Keratinocyte (primary cell): Measurements from ENCODE around the gene SLC8A1. TPM values are rescaled to one million over a fixed set of nuclear protein-coding genes. Genes with fewer than 3 reads are reported as not detected.

ENCODE experiments used
- DNase-seq: peaks from one replicate; pipeline ENCODE4 v3.0.0-alpha.2; 2011; ENCODE audit warnings: low read depth, missing footprints, low spot score
- FAIRE-seq: peaks from 2 replicates; lab custom pipeline; 2011; peaks lifted over from hg19 to GRCh38; lab: Jason Lieb, UNC
- H2AFZ ChIP-seq: 2 replicates; pipeline ENCODE4 v1.6.0; 2012; ENCODE audit warnings: low read length, control low read depth, inconsistent platforms; ENCODE audit not compliant: control insufficient read depth
- H3K27ac ChIP-seq: 2 replicates; pipeline ENCODE4 v1.5.1; 2011; ENCODE audit warnings: low read length; ENCODE audit not compliant: control insufficient read depth, insufficient read depth
- H3K27me3 ChIP-seq: 3 replicates; pipeline ENCODE4 v1.6.0; 2011; ENCODE audit warnings: low read length; ENCODE audit not compliant: control insufficient read depth, insufficient read depth; ENCODE audit errors: extremely low read depth
- H3K36me3 ChIP-seq, 2 experiments: 2 replicates in 1 of 2; 3 replicates in 1 of 2; pipeline ENCODE4 v1.5.1; 2011; ENCODE audit warnings: low read length in 2 of 2, mild to moderate bottlenecking in 1 of 2; ENCODE audit not compliant: control insufficient read depth in 2 of 2, insufficient read depth in 2 of 2; ENCODE audit errors: extremely low read depth in 1 of 2
- H3K4me1 ChIP-seq: 3 replicates; pipeline ENCODE4 v1.5.1; 2011; ENCODE audit warnings: low read length; ENCODE audit not compliant: control insufficient read depth, insufficient read depth; ENCODE audit errors: extremely low read depth
- H3K4me2 ChIP-seq: 3 replicates; pipeline ENCODE4 v1.6.0; 2011; ENCODE audit warnings: low read depth, low read length; ENCODE audit not compliant: control insufficient read depth, insufficient read depth; ENCODE audit errors: extremely low read depth
- H3K4me3 ChIP-seq, 3 experiments: fragments of 200-600 bp in 1 of 3; sonication (generic) in 1 of 3; 2 replicates in 2 of 3; 3 replicates in 1 of 3; pipeline ENCODE4 v1.5.1; 2011 to 2016; ENCODE audit warnings: low read length in 3 of 3, mild to moderate bottlenecking in 3 of 3, control low read depth in 2 of 3, inconsistent platforms in 1 of 3, low read depth in 1 of 3, mixed read lengths in 1 of 3, mixed run types in 1 of 3, moderate library complexity in 1 of 3; ENCODE audit not compliant: control insufficient read depth in 2 of 3, insufficient read depth in 2 of 3; ENCODE audit errors: extremely low read depth in 1 of 3
- H3K79me2 ChIP-seq: 2 replicates; pipeline ENCODE4 v1.6.0; 2012; ENCODE audit warnings: low read length; ENCODE audit not compliant: control insufficient read depth, insufficient read depth
- H3K9ac ChIP-seq: 3 replicates; pipeline ENCODE4 v1.6.0; 2011; ENCODE audit warnings: low read length; ENCODE audit not compliant: control insufficient read depth, insufficient read depth; ENCODE audit errors: extremely low read depth
- H3K9me1 ChIP-seq: 3 replicates; pipeline ENCODE4 v1.6.0; 2011; ENCODE audit warnings: low read length; ENCODE audit not compliant: control insufficient read depth, insufficient read depth; ENCODE audit errors: extremely low read depth
- H3K9me3 ChIP-seq: 2 replicates; pipeline ENCODE4 v1.5.1; 2012; ENCODE audit warnings: low read depth, low read length; ENCODE audit not compliant: control insufficient read depth
- H4K20me1 ChIP-seq: 3 replicates; pipeline ENCODE4 v1.6.0; 2011; ENCODE audit warnings: low read length; ENCODE audit not compliant: control insufficient read depth, insufficient read depth; ENCODE audit errors: extremely low read depth
- CTCF ChIP-seq, 3 experiments: IDR thresholded peaks in 1 of 3; conservative IDR thresholded peaks in 1 of 3; optimal IDR thresholded peaks in 1 of 3; 2 replicates in 2 of 3; 3 replicates in 1 of 3; pipeline versions ENCODE3 to v1.5.1; 2011; ENCODE audit warnings: low read length in 3 of 3, mild to moderate bottlenecking in 3 of 3, moderate library complexity in 2 of 3, control low read depth in 1 of 3, inconsistent platforms in 1 of 3; ENCODE audit not compliant: insufficient read depth in 2 of 3; ENCODE audit errors: extremely low read depth in 1 of 3
- EZH2 ChIP-seq: IDR thresholded peaks from one replicate; pipeline ENCODE4 v1.6.1; 2012; ENCODE audit warnings: inconsistent platforms, mild to moderate bottlenecking, low read length, moderate library complexity
- dilution Hi-C: fragments of 300-500 bp; cut with MboI; formaldehyde crosslinking; loops from one replicate; pipeline ENCODE4 v1.7.0; 2020; ENCODE audit warnings: low sequenced_read_pairs; ENCODE audit not compliant: extremely low pct_ligation_motif_present
- polyA plus RNA-seq, 5 experiments: library from polyadenylated mRNA; depleted of rRNA in 3 of 5; stranded (reverse) in 3 of 5; stranded (forward) in 1 of 5; unstranded in 1 of 5; fragments of >200 nt; gene quantifications; 1 replicate in 1 of 5; 2 replicates in 3 of 5; 3 replicates in 1 of 5; pipeline versions ENCODE4 v1.2.1 to v1.2.3, GENCODE V29; 2011 to 2012; ENCODE audit warnings: missing spikeins in 2 of 5, low read depth in 1 of 5, low replicate concordance in 1 of 5

The SLC8A1 gene
- polyA plus RNA-seq, 1 donor (not counting 4 experiments of a cell fraction or from before 2014, with no cell fraction given) = 2.7 TPM

GRCh38 chr2:40148334-40148733, 303.6 kb downstream of the SLC8A1 start:
- Histone ChIP-seq H3K9me1 (no peaks in the 10 kb centered on the region), H3K79me2 (no peaks in the 10 kb centered on the region), H3K4me1 (no peaks in the 10 kb centered on the region), H2AFZ (no peak overlapping the region), H3K27me3 (no peaks in the 10 kb centered on the region), H3K4me3 (no peak overlapping the region), H3K36me3 (no peaks in the 10 kb centered on the region), H3K27ac (no peak overlapping the region), H3K9me3 (no peaks in the 10 kb centered on the region), H3K9ac (no peak overlapping the region), H4K20me1 (no peaks in the 10 kb centered on the region), H3K4me2 (no peak overlapping the region)
- DNase-seq (no peak), FAIRE-seq (no peak)
- TF ChIP-seq EZH2 = no peak
- no peak for TF ChIP-seq CTCF (optimal IDR thresholded peaks at IDR 0.05 in 1 of 3, IDR thresholded peaks at IDR 0.05 in 1 of 3, conservative IDR thresholded peaks at IDR 0.05 in 1 of 3; ENCODE audit: extremely low read depth in 1 of 3, insufficient read depth in 2 of 3, low read length in 3 of 3)
- dilution Hi-C loops = no loop called here

- H3K9me3 ChIP-seq = no peaks in the 10 kb centered on the region
- no peak overlapping the region for H3K4me3 ChIP-seq
- H3K36me3 ChIP-seq = no peaks in the 10 kb centered on the region
- no peaks in the 10 kb centered on the region for H3K9me1 ChIP-seq
- H3K4me1 ChIP-seq = no peaks in the 10 kb centered on the region
- no peak overlapping the region for H3K9ac ChIP-seq
- H3K79me2 ChIP-seq = no peaks in the 10 kb centered on the region
- DNase-seq (no peak), FAIRE-seq (no peak)
- no peaks in the 10 kb centered on the region for H4K20me1 ChIP-seq
- H2AFZ ChIP-seq = no peak overlapping the region
- no peaks in the 10 kb centered on the region for H3K27me3 ChIP-seq
- dilution Hi-C loops = no loop called here
- TF ChIP-seq CTCF (optimal IDR thresholded peaks at IDR 0.05 in 1 of 3, IDR thresholded peaks at IDR 0.05 in 1 of 3, conservative IDR thresholded peaks at IDR 0.05 in 1 of 3; ENCODE audit: extremely low read depth in 1 of 3, insufficient read depth in 2 of 3, low read length in 3 of 3) = no peak
- TF ChIP-seq EZH2 = no peak
- H3K27ac ChIP-seq = no peak overlapping the region
- no peak overlapping the region for H3K4me2 ChIP-seq
Measured at GRCh38 chr2:40147360-40147759, 304.5 kb downstream of the SLC8A1 start.
